Measurements from ENCODE around the gene RIC3.

Gene RIC3

GRCh38 chr11:8066036-8066910 lies 102.6 kb downstream of the RIC3 start:
- no peak for DNase-seq

GRCh38 chr11:8065031-8065430 lies 103.8 kb downstream of the RIC3 start:
- no peak for DNase-seq

DNA sequence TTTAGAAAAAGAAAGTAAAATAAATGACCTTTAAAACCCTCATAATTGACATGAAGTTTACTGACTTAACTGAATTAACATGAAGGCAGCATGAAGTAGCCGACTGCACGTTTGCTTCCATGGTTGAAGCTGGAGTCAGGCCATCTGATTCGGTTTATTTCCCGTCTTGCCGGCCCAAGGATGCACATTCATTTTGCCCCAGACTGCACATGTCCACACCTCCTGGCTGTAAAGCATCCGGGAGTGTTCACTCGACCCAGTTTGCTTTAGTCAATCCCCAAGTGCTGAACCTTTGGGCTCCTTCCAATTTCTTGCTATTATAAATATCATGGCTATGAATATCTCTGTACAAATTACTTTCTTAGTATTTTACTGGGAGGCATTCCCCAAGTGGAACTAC lies 105.5 kb downstream of the RIC3 start:
- DNase-seq: no peak

GRCh38 chr11:8062781-8063257 lies 106.0 kb downstream of the RIC3 start:
- no peak for DNase-seq

DNA sequence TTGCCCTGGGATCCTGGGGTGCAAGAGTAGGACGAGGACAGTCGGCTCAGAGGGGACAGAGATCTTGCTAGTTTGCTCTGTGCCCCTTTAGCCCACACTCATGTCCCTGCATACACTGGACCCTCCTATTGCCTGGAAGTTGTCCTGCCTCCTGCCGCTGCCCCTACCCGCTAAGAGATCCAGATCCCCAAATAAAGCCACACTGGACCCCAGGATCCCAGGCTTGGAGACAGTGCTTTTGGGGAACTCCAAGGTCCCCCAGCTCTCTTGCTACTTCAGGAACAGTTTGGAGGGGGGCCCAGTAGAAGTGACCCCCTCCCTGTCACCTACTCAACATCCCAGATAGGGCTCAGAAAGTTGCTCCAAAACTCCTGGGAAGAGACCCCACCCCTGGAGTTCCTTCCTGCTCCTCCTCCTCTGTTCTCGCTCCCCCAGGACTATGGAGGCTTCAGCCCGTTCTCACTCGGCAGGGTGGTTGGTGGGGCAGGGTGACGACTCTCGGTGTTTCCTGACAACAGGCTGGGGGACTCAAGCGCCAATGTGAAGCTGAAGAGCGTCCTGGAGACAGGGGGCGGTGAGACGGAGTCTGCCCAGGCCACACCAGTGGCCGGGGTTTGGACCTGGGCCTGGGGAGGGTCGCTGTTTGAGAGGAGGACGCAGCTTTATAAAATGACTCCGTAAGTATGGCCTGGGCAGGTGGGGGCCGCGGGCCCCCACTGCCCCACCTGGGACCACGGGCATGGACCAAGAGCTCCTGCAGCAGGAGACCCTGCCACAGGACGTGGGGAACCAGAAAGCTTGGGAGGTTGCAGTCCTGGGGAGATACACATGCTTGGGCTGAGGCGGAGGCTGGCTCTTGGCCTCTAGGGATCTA lies 107.0 kb downstream of the RIC3 start:
- DNase-seq: no peak

DNA sequence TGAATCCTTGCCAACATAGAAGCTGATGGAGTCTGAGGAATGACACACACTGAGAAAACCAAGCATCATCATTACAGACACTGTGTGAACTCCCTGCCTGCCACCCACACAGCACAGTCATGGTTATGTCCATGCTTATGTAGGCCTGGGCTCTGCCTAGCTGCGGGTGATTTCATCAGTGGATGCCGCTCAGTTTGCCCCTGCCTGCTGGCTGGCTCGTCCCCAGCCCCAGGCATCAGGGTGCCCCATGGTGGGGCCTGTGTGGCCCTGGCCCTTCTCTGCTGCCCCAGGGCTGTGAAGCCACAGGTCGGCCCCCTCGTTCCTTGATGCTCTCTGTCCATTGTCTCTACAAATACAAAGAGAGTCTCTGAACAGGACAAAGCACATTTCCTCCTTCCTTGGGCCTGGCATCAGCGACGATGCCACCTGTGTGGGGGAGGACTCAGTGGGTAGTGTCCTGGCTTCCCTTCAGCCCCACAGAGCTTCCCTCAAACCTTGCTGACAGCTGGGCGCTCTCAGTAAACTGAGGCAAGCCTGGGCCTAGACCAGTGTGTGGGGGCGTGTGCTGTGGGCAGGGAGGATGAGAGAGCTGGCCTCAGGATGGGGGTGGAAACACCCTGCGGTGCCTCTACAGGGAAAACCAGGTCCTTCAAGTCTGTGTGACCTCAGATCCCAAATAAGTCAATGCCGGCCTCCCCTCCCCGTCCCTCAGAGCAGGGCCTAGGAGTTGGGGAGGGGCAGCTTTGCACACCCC lies 107.8 kb downstream of the RIC3 start:
- DNase-seq: no peak

DNA sequence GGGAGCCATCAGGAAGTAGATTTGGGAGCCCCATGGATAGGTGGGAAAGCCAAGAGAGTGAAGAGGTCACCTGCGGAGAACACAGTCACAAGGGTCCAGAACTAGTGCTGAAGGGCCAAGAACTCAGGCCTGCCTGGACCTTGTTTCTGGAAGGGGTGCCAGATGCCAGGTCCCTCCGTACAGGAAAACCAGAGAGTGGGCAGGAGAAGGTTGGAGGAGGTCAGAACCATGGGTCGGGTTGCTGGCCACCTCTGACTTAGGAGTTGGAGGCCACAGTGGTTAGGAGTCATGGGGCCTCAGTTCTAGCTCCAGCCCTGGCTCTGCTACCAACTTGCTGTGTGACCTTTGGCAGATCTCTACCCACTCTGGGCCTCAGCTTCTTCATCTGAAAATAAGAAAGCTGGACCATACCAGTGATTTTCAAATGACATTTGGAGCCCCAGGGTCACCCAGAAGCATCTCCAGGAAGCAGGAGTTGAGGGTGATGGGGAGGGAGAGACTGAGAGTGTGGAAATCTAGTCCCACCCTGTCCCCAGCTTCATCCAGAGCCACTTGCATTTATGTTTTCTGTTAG lies 108.6 kb downstream of the RIC3 start:
- no peak for DNase-seq

- no peak for DNase-seq
Observed at GRCh38 chr11:8059571-8060011, 109.2 kb downstream of the RIC3 start.

GRCh38 chr11:8059030-8059429 lies 109.8 kb downstream of the RIC3 start:
- DNase-seq: no peak

DNA sequence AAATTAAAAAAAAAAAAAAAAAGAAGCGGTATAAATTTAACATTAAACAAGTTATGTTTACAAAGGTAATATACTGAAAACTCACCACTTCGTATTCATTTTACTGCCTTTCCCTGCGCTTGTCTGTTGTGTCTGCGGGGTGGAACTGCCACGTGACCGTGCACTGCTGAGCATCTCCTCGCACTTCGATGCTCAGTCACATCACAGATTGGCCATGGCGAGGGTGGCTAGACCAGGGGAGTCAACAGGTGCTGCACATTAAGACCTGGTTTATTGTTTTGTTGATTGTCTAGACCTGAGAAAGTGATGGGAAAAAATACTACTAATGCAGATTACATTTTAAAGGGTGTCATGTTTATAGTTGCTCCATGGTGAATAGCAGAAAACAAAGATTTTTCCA lies 110.6 kb downstream of the RIC3 start:
- no peak for DNase-seq

- no peak for DNase-seq
Observed at GRCh38 chr11:8056810-8057463, 111.9 kb downstream of the RIC3 start.
